ENCODE results near the gene S100A3. TPM values are rescaled to one million over a fixed set of nuclear protein-coding genes. Genes with fewer than 3 reads are reported as not detected.

S100A3 gene
- total and polyA plus RNA-seq, 2 of the 13 experiments (the other 11 are each of a cell fraction or from before 2014, with no cell fraction given), result 2.5 to 4.5 TPM

DNA sequence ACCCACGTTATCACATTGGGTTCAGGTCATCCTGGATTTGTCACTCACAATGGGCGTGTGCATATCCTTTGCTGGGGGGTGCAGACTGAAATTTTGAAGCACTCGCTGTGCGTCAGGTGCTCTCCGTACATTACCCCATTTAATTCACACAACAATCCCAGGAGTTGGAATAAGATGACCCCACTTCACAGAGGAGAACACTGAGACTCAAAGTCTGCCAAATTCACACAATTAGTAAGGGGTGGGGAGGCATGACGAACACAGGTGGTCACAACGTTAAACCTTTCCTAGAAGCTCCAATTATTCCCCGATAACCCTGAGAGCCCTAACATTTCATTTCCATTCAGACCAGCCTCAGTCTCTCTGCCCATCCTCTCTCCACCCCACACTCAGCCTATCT lies 20.4 kb upstream of the S100A3 start:
- no peak overlapping the region for H3K4me3 ChIP-seq (replicated peaks in 1 of 3; ENCODE audit: insufficient read depth in 1 of 3, low read depth in 2 of 3, low read length in 3 of 3)
- H3K27ac ChIP-seq (ENCODE audit: extremely low read length, insufficient read depth, low read length), result no peak overlapping the region
- H3K9me3 ChIP-seq (ENCODE audit: low read length), result no peaks in the 10 kb centered on the region
- intact Hi-C loops (cut with micrococcal nuclease; ENCODE audit: unreplicated experiment), result no loop called here
- no peaks in the 10 kb centered on the region for H3K27me3 ChIP-seq (ENCODE audit: control insufficient read depth in 1 of 2, insufficient read depth in 2 of 2, low read length in 2 of 2)
- DNase-seq (ENCODE audit: low spot score) (no peak), ATAC-seq (no peak), FAIRE-seq (no peak)
- POLR2A ChIA-PET, result interaction anchor here (1.1 kb wide), 1 partner anchor 40 kb away, joined by 3 read pairs; no protein-coding TSS in a partner anchor
- no peak overlapping the region for H3K9ac ChIP-seq (ENCODE audit: insufficient read depth, low read depth, low read length)
- H4K20me1 ChIP-seq (ENCODE audit: insufficient read depth, low read length), result no peaks in the 10 kb centered on the region
- in situ Hi-C loops (cut with HindIII; ENCODE audit: extremely low pct_ligation_motif_present, low pct_unique_long_range_greater_than_20kb), result loop anchor here (5.0 kb wide), 2 partner anchors 37 to 62 kb away; no protein-coding TSS in a partner anchor
- BruUV-seq (replicated peaks), result no TSS peak
- H3K36me3 ChIP-seq (replicated peaks in 1 of 2; ENCODE audit: control insufficient read depth in 1 of 2, insufficient read depth in 2 of 2, low read length in 2 of 2), result no peaks in the 10 kb centered on the region
- no peak overlapping the region for H3K4me2 ChIP-seq (ENCODE audit: low read depth, low read length)
- H3K79me2 ChIP-seq (ENCODE audit: insufficient read depth, low read length), result no peaks in the 10 kb centered on the region
- CTCF ChIA-PET (ENCODE audit: low intra/inter-chr PET ratio, low total read pairs), result interaction anchor here (2.9 to 3.5 kb wide), 2 partner anchors 36 to 58 kb away, joined by 42 to 63 read pairs; no protein-coding TSS in a partner anchor
- WGBS (ENCODE audit: low lambda C conversion rate), result 71% methylated on average over 8 of the region's 8 CpGs
- H3K4me1 ChIP-seq (ENCODE audit: insufficient read depth, low read length), result peaks cover 61% of the 10 kb centered on the region
- TF ChIP-seq IRF2 (CRISPR knock-in tag; IDR thresholded peaks at IDR 0.05) (no peak), ZNF629 (CRISPR knock-in tag; conservative IDR thresholded peaks at IDR 0.05) (peak; percentile 60), U2AF2 (IDR thresholded peaks at IDR 0.05; ENCODE audit: low read depth, low read length) (no peak), NFKBIZ (CRISPR knock-in tag; IDR thresholded peaks at IDR 0.05) (no peak)
- no peak overlapping the region for H2AFZ ChIP-seq (ENCODE audit: low read length)

DNA sequence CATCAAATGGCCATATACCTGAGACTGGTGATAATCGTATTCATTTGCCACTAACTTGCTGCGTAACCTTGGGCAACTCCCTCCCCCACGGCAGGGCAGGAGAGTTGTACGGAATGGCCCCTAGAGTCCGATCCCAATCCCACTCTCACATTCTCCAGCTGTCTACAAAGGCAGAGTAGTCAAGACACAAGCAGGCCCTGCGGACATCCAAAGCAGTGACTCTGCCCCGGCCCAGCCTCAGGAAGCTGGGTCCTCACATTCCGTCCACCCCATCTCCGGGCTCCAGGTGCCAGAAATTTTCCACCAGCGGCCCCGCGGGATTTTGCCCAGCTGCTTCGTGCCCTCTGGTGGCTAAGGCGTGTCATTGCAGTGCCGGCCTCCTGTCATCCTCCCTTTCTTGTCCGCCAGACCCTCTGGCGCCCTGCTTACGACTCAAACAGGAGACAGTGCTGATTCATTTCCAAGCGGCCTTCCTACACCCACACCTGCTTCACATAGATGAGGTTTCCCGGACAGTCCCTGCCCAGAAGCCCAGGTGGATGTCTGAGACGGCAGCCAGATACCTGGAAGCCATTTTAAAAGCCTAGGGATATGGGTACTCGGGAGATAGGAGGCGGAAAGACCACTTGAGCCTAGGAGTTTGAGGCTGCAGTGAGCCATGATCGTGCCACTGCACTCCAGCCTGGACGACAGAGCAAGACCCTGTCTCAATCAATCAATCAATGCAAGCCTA lies 19.5 kb upstream of the S100A3 start:
- FAIRE-seq, result peak; percentile 80
- peak; percentile 69 for ATAC-seq
- Histone ChIP-seq H3K4me2 (ENCODE audit: low read depth, low read length) (peak overlapping the region; percentile 82), H3K4me1 (ENCODE audit: insufficient read depth, low read length) (peaks cover 61% of the 10 kb centered on the region), H3K79me2 (ENCODE audit: insufficient read depth, low read length) (no peaks in the 10 kb centered on the region), H3K9ac (ENCODE audit: insufficient read depth, low read depth, low read length) (peak overlapping the region; percentile 45), H3K36me3 (replicated peaks in 1 of 2; ENCODE audit: control insufficient read depth in 1 of 2, insufficient read depth in 2 of 2, low read length in 2 of 2) (no peaks in the 10 kb centered on the region), H3K27me3 (ENCODE audit: control insufficient read depth in 1 of 2, insufficient read depth in 2 of 2, low read length in 2 of 2) (no peaks in the 10 kb centered on the region), H3K27ac (ENCODE audit: extremely low read length, insufficient read depth, low read length) (no peak overlapping the region), H3K4me3 (replicated peaks in 1 of 3; ENCODE audit: insufficient read depth in 1 of 3, low read depth in 2 of 3, low read length in 3 of 3) (peak overlapping the region in 1 of 3 experiments; percentile 59; a peak in 2 of 6 replicates), H3K9me3 (ENCODE audit: low read length) (no peaks in the 10 kb centered on the region), H4K20me1 (ENCODE audit: insufficient read depth, low read length) (no peaks in the 10 kb centered on the region), H2AFZ (ENCODE audit: low read length) (peak overlapping the region; percentile 71)
- ChIA-PET CTCF (ENCODE audit: low intra/inter-chr PET ratio, low total read pairs) (interaction anchor here (2.9 to 3.5 kb wide), 2 partner anchors 35 to 57 kb away, joined by 42 to 63 read pairs; no protein-coding TSS in a partner anchor), POLR2A (interaction anchor here (0.5 to 1.8 kb wide), 13 partner anchors 10 to 609 kb away, joined by 3 to 19 read pairs (median 5); partner anchors contain the start of genes CHTOP, INTS3, S100A13 and S100A16)
- BruUV-seq (replicated peaks), result no TSS peak
- intact Hi-C loops (cut with micrococcal nuclease; ENCODE audit: unreplicated experiment) (loop anchor here (1.0 kb wide), 2 partner anchors 35 to 57 kb away; no protein-coding TSS in a partner anchor), in situ Hi-C loops (cut with HindIII; ENCODE audit: extremely low pct_ligation_motif_present, low pct_unique_long_range_greater_than_20kb) (loop anchor here (5.0 kb wide), 2 partner anchors 36 to 61 kb away; no protein-coding TSS in a partner anchor)
- WGBS (ENCODE audit: low lambda C conversion rate), result 15% methylated on average over 13 of the region's 25 CpGs
- peak; percentile 86 for DNase-seq (ENCODE audit: low spot score)
- TF ChIP-seq ZNF75D (CRISPR knock-in tag; IDR thresholded peaks at IDR 0.05; ENCODE audit: borderline replicate concordance), result no peak
- no peak for TF ChIP-seq ZNF724P (CRISPR knock-in tag; IDR thresholded peaks at IDR 0.05; ENCODE audit: borderline replicate concordance)
- 0 out of 2 replicates have a peak, but pooled peaks have one; percentile 15 for TF ChIP-seq ZMYM4 (CRISPR knock-in tag; IDR thresholded peaks at IDR 0.05)
- TF ChIP-seq ZNF350 (CRISPR knock-in tag; IDR thresholded peaks at IDR 0.05; ENCODE audit: borderline replicate concordance, low read depth), result peak; percentile 55; the same call in 1 of the 2 replicates
- no peak for TF ChIP-seq RBFOX2 (IDR thresholded peaks at IDR 0.05; ENCODE audit: low read depth, low read length)
- TF ChIP-seq, protein P1, sequence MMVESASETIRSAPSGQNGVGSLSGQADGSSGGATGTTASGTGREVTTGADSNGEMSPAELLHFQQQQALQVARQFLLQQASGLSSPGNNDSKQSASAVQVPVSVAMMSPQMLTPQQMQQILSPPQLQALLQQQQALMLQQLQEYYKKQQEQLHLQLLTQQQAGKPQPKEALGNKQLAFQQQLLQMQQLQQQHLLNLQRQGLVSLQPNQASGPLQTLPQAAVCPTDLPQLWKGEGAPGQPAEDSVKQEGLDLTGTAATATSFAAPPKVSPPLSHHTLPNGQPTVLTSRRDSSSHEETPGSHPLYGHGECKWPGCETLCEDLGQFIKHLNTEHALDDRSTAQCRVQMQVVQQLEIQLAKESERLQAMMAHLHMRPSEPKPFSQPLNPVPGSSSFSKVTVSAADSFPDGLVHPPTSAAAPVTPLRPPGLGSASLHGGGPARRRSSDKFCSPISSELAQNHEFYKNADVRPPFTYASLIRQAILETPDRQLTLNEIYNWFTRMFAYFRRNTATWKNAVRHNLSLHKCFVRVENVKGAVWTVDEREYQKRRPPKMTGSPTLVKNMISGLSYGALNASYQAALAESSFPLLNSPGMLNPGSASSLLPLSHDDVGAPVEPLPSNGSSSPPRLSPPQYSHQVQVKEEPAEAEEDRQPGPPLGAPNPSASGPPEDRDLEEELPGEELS (CRISPR knock-in tag; IDR thresholded peaks at IDR 0.05), result 0 out of 2 replicates have a peak, but pooled peaks have one; percentile 20
- no peak; the same call in 1 of the 2 replicates for TF ChIP-seq RXRA (CRISPR knock-in tag; IDR thresholded peaks at IDR 0.05)
- TF ChIP-seq ZNF136 (CRISPR knock-in tag; IDR thresholded peaks at IDR 0.05; ENCODE audit: low read depth), result no peak
- TF ChIP-seq THYN1 (CRISPR knock-in tag; IDR thresholded peaks at IDR 0.05; ENCODE audit: borderline replicate concordance, low read depth), result no peak
- TF ChIP-seq ZNF790 (CRISPR knock-in tag; IDR thresholded peaks at IDR 0.05; ENCODE audit: borderline replicate concordance), result no peak
- TF ChIP-seq PHF8 (CRISPR knock-in tag; IDR thresholded peaks at IDR 0.05), result no peak
- no peak for TF ChIP-seq CCAR2 (optimal IDR thresholded peaks at IDR 0.05; ENCODE audit: low read depth, low read length)

All from HepG2 (cell line).